Uterine smooth muscle cell (primary cell): ENCODE data around the gene TUBB6. TPM values are rescaled to one million over a fixed set of nuclear protein-coding genes. Genes with fewer than 3 reads are reported as not detected.

ENCODE experiments used
- total RNA-seq: library from RNA; depleted of rRNA; stranded (reverse); fragments of >200 nt; gene quantifications from 2 replicates; pipeline ENCODE4 v1.2.3, GENCODE V29; 2014

The TUBB6 gene
- total RNA-seq, result 487 and 1,381 TPM in 2 replicates

GRCh38 chr18:12307701-12308385 is at the start of gene TUBB6:
TSS of gene TUBB6 (plus strand) at chr18:12308241. CDS start at chr18:12308293, 52 bp downstream.

Other genes starting within 250 kb of the TUBB6 start
- not detected in 2 replicates for gene ANKRD62, start 214.4 kb upstream of the TUBB6 start, total RNA-seq
- gene CIDEA, start 53.9 kb upstream of the TUBB6 start, total RNA-seq, result 5.2 and 12.1 TPM in 2 replicates
- 60.0 and 64.6 TPM in 2 replicates for gene AFG3L2, start 69.0 kb downstream of the TUBB6 start, total RNA-seq
- 6.0 and 7.7 TPM in 2 replicates for gene PRELID3A, start 99.7 kb downstream of the TUBB6 start, total RNA-seq